Right lobe of liver (tissue), 6 donors: ENCODE results near the gene ALDH7A1. TPM values are rescaled to one million over a fixed set of nuclear protein-coding genes. Genes with fewer than 3 reads are reported as not detected.
A peak's percentile ranks its signal among the peaks of the same experiment; 100 is the strongest.

Experiments used
- ATAC-seq, 4 donors: fragments of 200-7000 bp; cut with Tn5 transposase; one replicate each; pipeline ENCODE4 v1.9.1; 2020; ENCODE audit warnings: mild to moderate bottlenecking in 4 of 4, moderate library complexity in 4 of 4
- DNase-seq, 3 donors: peaks; one replicate each; pipeline ENCODE4 v3.0.0-alpha.2; 2020
- H3K27ac ChIP-seq, 3 donors: fragments of 200-600 bp; one replicate each; pipeline ENCODE4 v1.8.0; 2022
- H3K27me3 ChIP-seq, 2 donors: fragments of 200-600 bp; one replicate each; pipeline ENCODE4 v1.8.0; 2022
- H3K36me3 ChIP-seq, 4 donors: fragments of 200-600 bp; sonication (generic) in 1 of 4; one replicate each; pipeline versions ENCODE4 v1.5.1 to v1.8.0; 2017 to 2022; ENCODE audit warnings: control low read depth in 1 of 4
- H3K4me1 ChIP-seq, 4 donors: fragments of 200-600 bp; sonication (generic) in 1 of 4; one replicate each; pipeline versions ENCODE4 v1.5.1 to v1.8.0; 2017 to 2022; ENCODE audit warnings: control low read depth in 1 of 4
- H3K4me3 ChIP-seq, 3 donors: fragments of 200-600 bp; one replicate each; pipeline ENCODE4 v1.8.0; 2022
- H3K9me3 ChIP-seq, 4 donors: fragments of 200-600 bp; sonication (generic) in 1 of 4; one replicate each; pipeline versions ENCODE4 v1.5.1 to v1.8.0; 2017 to 2022; ENCODE audit warnings: control low read depth in 1 of 4
- POLR2A ChIP-seq: fragments of 450-650 bp; IDR thresholded peaks from one replicate; pipeline ENCODE4 v1.6.1; 2017; ENCODE audit warnings: antibody characterized with exemption, mild to moderate bottlenecking
- WGBS: methylation state at CpG from one replicate; pipeline ENCODE4 v1.1.6; 2018; ENCODE audit warnings: low coverage, low lambda C conversion rate; ENCODE audit not compliant: insufficient coverage; ENCODE audit errors: missing lambda C conversion rate; 5-methylcytosine and 5-hydroxymethylcytosine counted together
- intact Hi-C, 2 donors: fragments of 100-400 bp; cut with DNase I; formaldehyde crosslinking; loops; one replicate each; pipeline versions ENCODE4 v1.11.2 to v1.14.1; 2022
- total RNA-seq, 6 experiments: library from RNA; depleted of rRNA in 2 of 6; stranded (reverse); fragments of >200 nt in 2 of 6; fragmentation: NEBNext Ultra II Directional in 3 of 6; extraction: Animal tissue kit (Norgen Biotek cat#: 25700) in 3 of 6; gene quantifications; one replicate each; pipeline versions ENCODE4 v1.1.0 to v1.2.4, GENCODE V29; 2016 to 2023
- TF ChIP-seq, protein P1 (sequence below), 4 donors: fragments of 200-600 bp in 3 of 4; fragments of 450-650 bp in 1 of 4; IDR thresholded peaks; one replicate each; pipeline versions ENCODE4 v1.5.1 to v1.8.0; 2016 to 2022; ENCODE audit warnings: antibody characterized with exemption in 4 of 4, mild to moderate bottlenecking in 2 of 4
- donor health status: DM: no; HTN: yes; CAD: no.
- donor health status: DM: no; HTN: no; CAD: no.
- donor health status: DM: no; HTN: no; CAD: no.
- donor health status: DM: no; HTN: yes; CAD: no.
- donor health status: DM: no; HTN: yes; CAD: no.

Gene ALDH7A1
- total RNA-seq, 6 experiments from 2014 or later: 23.0 to 142 (median 96.7) TPM

DNA sequence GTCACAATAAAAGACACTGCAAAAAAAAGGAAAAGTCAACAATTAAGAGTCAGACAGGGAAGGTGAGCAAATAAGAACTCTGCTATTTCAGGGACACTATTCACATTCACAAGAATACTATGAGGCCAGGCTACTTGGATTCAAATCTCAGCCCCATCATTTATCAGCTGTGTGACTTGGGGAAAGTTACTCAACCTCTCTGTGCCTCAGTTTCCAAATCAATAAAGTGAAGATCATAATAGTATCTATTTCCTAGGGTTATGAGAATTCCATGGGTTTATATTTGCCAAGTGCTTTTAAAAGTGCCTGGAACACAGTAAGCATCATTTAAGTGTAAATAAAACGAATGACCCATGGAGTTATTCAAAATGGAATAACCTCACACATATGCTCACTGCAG is 56.4 kb downstream of the ALDH7A1 start:
- no peak for DNase-seq
- no peaks in the 10 kb centered on the region for H3K9me3 ChIP-seq
- H3K4me3 ChIP-seq: no peak overlapping the region
- H3K36me3 ChIP-seq: no peaks in the 10 kb centered on the region
- no peak for ATAC-seq
- H3K27ac ChIP-seq: no peak overlapping the region
- WGBS: 56% methylated on average over 1 of the region's 1 CpG
- H3K4me1 ChIP-seq: peaks cover 0 to 19% (median 8%) of the 10 kb centered on the region in 4 donors
- intact Hi-C loops: loop anchor here in 1 of 2 donors (10.0 kb wide), 1 partner anchor 194 kb away; no protein-coding TSS in a partner anchor
- no peak for TF ChIP-seq POLR2A
- TF ChIP-seq, protein P1, sequence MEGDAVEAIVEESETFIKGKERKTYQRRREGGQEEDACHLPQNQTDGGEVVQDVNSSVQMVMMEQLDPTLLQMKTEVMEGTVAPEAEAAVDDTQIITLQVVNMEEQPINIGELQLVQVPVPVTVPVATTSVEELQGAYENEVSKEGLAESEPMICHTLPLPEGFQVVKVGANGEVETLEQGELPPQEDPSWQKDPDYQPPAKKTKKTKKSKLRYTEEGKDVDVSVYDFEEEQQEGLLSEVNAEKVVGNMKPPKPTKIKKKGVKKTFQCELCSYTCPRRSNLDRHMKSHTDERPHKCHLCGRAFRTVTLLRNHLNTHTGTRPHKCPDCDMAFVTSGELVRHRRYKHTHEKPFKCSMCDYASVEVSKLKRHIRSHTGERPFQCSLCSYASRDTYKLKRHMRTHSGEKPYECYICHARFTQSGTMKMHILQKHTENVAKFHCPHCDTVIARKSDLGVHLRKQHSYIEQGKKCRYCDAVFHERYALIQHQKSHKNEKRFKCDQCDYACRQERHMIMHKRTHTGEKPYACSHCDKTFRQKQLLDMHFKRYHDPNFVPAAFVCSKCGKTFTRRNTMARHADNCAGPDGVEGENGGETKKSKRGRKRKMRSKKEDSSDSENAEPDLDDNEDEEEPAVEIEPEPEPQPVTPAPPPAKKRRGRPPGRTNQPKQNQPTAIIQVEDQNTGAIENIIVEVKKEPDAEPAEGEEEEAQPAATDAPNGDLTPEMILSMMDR (IDR thresholded peaks at IDR 0.05): no peak
- H3K27me3 ChIP-seq: no peaks in the 10 kb centered on the region

DNA sequence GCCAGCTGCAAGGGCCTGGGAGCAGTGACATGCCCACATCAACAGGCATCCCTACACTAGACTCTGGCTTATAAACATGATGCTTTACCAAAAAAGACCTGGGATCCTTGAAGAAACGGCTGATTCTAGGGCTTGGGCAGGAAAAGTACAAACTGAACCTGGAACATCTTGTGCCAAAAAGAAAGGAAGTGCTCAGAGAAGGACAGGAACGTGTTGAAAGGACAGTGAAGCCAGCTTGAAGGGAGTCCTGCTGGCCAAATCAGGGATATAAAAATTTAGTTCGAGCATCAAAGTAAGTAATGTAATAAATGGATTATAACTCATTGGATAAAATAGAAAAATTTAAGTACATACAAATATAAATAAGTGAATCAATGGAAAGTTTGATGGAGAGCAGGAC is 58.1 kb downstream of the ALDH7A1 start:
- WGBS: 24% methylated on average over 3 of the region's 3 CpGs
- Histone ChIP-seq H3K27ac (no peak overlapping the region), H3K27me3 (no peaks in the 10 kb centered on the region), H3K4me3 (no peak overlapping the region), H3K9me3 (no peaks in the 10 kb centered on the region), H3K36me3 (no peaks in the 10 kb centered on the region), H3K4me1 (peaks cover 0 to 4% (median 0%) of the 10 kb centered on the region in 4 donors)
- TF ChIP-seq POLR2A: no peak
- TF ChIP-seq, protein P1 (IDR thresholded peaks at IDR 0.05): peak in 1 of 4 donors; percentile 15
- intact Hi-C loops: loop anchor here in 1 of 2 donors (10.0 kb wide), 1 partner anchor 192 kb away; no protein-coding TSS in a partner anchor
- no peak for ATAC-seq
- DNase-seq: no peak

DNA sequence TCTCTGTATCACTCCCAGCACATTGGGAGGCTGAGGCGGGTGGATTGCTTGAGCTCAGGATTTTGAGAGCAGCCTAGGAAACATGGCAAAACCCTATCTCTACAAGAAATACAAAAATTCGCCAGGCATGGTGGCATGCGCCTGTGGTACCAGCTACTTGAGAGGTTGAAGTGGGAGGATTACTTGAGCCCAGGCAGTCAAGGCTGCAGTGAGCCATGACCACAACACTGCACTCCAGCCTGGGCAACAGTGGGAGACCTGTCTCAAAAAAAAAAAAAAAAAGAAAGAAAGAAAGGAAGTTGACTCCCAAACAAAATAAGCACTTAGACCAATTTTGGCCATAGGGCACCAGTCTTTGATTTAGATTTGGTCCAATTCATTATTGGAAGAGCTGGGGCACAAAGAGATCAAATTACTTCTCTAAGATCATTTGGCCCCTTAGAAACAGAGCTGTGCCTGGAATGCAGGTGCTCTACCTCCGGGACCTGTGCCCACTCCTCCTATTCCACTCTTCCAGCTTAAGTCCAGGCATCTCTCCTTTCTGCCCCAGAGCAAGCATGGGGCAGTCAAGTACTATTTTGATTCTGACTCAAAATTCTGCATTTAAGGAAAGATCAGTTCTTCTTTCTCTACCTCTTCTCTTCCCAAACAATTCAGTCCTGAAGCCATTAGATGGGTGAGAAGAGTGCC is 59.0 kb downstream of the ALDH7A1 start:
- DNase-seq: no peak
- Histone ChIP-seq H3K27ac (no peak overlapping the region), H3K4me1 (no peaks in the 10 kb centered on the region), H3K4me3 (no peak overlapping the region), H3K36me3 (no peaks in the 10 kb centered on the region), H3K9me3 (no peaks in the 10 kb centered on the region), H3K27me3 (no peaks in the 10 kb centered on the region)
- ATAC-seq: no peak
- no peak for TF ChIP-seq POLR2A
- TF ChIP-seq, protein P1 (IDR thresholded peaks at IDR 0.05): no peak
- intact Hi-C loops: loop anchor here in 1 of 2 donors (10.0 kb wide), 1 partner anchor 191 kb away; no protein-coding TSS in a partner anchor
- WGBS: 60% methylated on average over 1 of the region's 4 CpGs

DNA sequence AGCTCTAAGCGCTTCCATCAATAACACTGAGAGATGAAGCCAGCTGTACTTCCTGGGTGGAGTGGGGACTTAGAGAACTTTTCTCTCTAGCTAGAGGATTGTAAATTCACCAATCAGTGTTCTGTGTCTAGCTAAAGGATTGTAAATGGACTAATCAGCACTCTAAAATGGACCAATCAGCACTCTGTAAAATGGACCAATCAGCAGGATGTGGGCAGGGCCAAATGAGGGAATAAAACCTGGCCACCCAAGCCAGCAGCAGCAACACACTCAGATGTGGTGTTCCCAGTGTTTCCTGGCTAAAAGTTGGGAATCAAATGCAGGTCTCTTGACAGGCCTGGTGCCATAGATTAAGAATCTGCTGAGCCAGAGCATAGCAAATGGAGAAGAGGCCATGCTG is 60.5 kb downstream of the ALDH7A1 start:
- no peaks in the 10 kb centered on the region for H3K36me3 ChIP-seq
- TF ChIP-seq POLR2A: no peak
- TF ChIP-seq, protein P1 (IDR thresholded peaks at IDR 0.05): no peak
- no peaks in the 10 kb centered on the region for H3K4me1 ChIP-seq
- ATAC-seq (no peak), DNase-seq (no peak)
- intact Hi-C loops: loop anchor here in 1 of 2 donors (10.0 kb wide), 1 partner anchor 190 kb away; no protein-coding TSS in a partner anchor
- no peaks in the 10 kb centered on the region for H3K27me3 ChIP-seq
- no peak overlapping the region for H3K4me3 ChIP-seq
- no peak overlapping the region for H3K27ac ChIP-seq
- 100% methylated on average over 1 of the region's 1 CpG for whole genome bisulfite sequencing
- H3K9me3 ChIP-seq: no peaks in the 10 kb centered on the region
